Heart right ventricle (tissue), 16 donors: ENCODE measurements around the gene CCDC77. TPM values are rescaled to one million over a fixed set of nuclear protein-coding genes. Genes with fewer than 3 reads are reported as not detected.

ENCODE experiments used
- ATAC-seq, 8 donors: fragments of 200-7000 bp; cut with Tn5 transposase; one replicate each; pipeline ENCODE4 v1.9.1; 2020; ENCODE audit warnings: mild to moderate bottlenecking in 8 of 8, moderate library complexity in 8 of 8, moderate number of reproducible peaks in 1 of 8
- DNase-seq, 2 donors: peaks; one replicate each; pipeline ENCODE4 v3.0.0-alpha.2; 2020
- H3K27ac ChIP-seq, 10 donors: fragments of 200-600 bp; sonication (generic) in 2 of 10; one replicate each; pipeline versions ENCODE4 v1.5.0 to v1.8.0; 2020 to 2022; ENCODE audit warnings: mild to moderate bottlenecking in 3 of 10
- H3K27me3 ChIP-seq, 7 donors: fragments of 200-600 bp; one replicate each; pipeline ENCODE4 v1.8.0; 2021 to 2022; ENCODE audit warnings: mild to moderate bottlenecking in 2 of 7
- H3K36me3 ChIP-seq, 9 donors: fragments of 200-600 bp; sonication (generic) in 1 of 9; one replicate each; pipeline versions ENCODE4 v1.5.0 to v1.8.0; 2020 to 2022; ENCODE audit warnings: mild to moderate bottlenecking in 2 of 9
- H3K4me1 ChIP-seq, 9 donors: fragments of 200-600 bp; sonication (generic) in 1 of 9; one replicate each; pipeline versions ENCODE4 v1.5.0 to v1.8.0; 2020 to 2022; ENCODE audit warnings: mild to moderate bottlenecking in 4 of 9
- H3K4me3 ChIP-seq, 10 donors: fragments of 200-600 bp; sonication (generic) in 2 of 10; one replicate each; pipeline versions ENCODE4 v1.5.0 to v1.8.0; 2020 to 2022; ENCODE audit warnings: mild to moderate bottlenecking in 7 of 10, moderate library complexity in 2 of 10
- H3K9me3 ChIP-seq, 11 donors: fragments of 200-600 bp in 10 of 11; sonication (generic) in 2 of 11; one replicate each; pipeline versions ENCODE4 v1.5.0 to v1.8.0; 2013 to 2022; ENCODE audit warnings: mild to moderate bottlenecking in 2 of 11, control low read depth in 1 of 11, moderate library complexity in 1 of 11
- WGBS, 2 donors: extraction: QIAGEN DNeasy Blood & Tissue Kit; methylation state at CpG; one replicate each; pipeline ENCODE4 v1.1.7; 2013; ENCODE audit warnings: inconsistent platforms in 1 of 2; 5-methylcytosine and 5-hydroxymethylcytosine counted together
- intact Hi-C, 10 donors: fragments of 100-400 bp; cut with DNase I; formaldehyde crosslinking; loops; one replicate each; pipeline versions ENCODE4 v1.11.1 to v1.14.2; 2022
- polyA plus RNA-seq, 2 donors: library from polyadenylated mRNA; stranded (reverse); fragments of 200-250 nt; gene quantifications; one replicate each; pipeline ENCODE4 v1.2.3, GENCODE V29; 2013
- total RNA-seq, 10 donors: library from RNA; stranded (reverse); fragmentation: NEBNext Ultra II Directional in 3 of 10; extraction: Animal tissue kit (Norgen Biotek cat#: 25700) in 3 of 10; gene quantifications; one replicate each; pipeline versions ENCODE4 v1.2.1 to v1.2.4, GENCODE V29; 2021 to 2023
- TF ChIP-seq, protein P1 (sequence below), 9 donors: fragments of 200-600 bp; sonication (generic) in 2 of 9; IDR thresholded peaks; one replicate each; pipeline versions ENCODE4 v1.5.0 to v1.8.0; 2021 to 2022; ENCODE audit warnings: antibody characterized with exemption in 9 of 9, mild to moderate bottlenecking in 5 of 9, moderate library complexity in 1 of 9
- donor health status: Arrhythmogenic right ventricular cardiomyopathy.
- donor health status: ischemic (EF 13 %, LVEDD 7.1; RV severe dilation, severe dysfunction).
- donor health status: healthy with polysubstance abuse.
- donor health status: DM: no; HTN: yes; CAD: no.
- donor health status: DM: no; HTN: no; CAD: no.
- donor health status: ischemic (EF 25% LVEDD 6.9; RV normal size, moderate dysfunction).
- donor health status: ischemic (EF 25% LVEDD 5.7; RV mildly dilated, moderate dysfunction).
- donor health status: healthy.
- donor health status: DM: yes; HTN: yes; CAD: no.
- donor health status: Ischemic cardiomyopathy.
- donor health status: ischemic (EF 35%, LVEDD 5.7; RV mildly dilated, moderate dysfunction).
- donor health status: nonischemic (EF 11% LVEDD 7.7; RV severe dilation, severe dysfunction).
- donor health status: DM: yes; HTN: yes; CAD: no.
- donor health status: PGD.
- donor health status: ischemic (EF 29% LVEDD 5.4; RV normal size, mild dysfunction).
- donor health status: nonischemic (EF 23%, LVEDD 6.1; RV moderate dilation, normal function).

The CCDC77 gene
- total and polyA plus RNA-seq, 12 donors = 1.8 to 4.5 (median 3.6) TPM

DNA sequence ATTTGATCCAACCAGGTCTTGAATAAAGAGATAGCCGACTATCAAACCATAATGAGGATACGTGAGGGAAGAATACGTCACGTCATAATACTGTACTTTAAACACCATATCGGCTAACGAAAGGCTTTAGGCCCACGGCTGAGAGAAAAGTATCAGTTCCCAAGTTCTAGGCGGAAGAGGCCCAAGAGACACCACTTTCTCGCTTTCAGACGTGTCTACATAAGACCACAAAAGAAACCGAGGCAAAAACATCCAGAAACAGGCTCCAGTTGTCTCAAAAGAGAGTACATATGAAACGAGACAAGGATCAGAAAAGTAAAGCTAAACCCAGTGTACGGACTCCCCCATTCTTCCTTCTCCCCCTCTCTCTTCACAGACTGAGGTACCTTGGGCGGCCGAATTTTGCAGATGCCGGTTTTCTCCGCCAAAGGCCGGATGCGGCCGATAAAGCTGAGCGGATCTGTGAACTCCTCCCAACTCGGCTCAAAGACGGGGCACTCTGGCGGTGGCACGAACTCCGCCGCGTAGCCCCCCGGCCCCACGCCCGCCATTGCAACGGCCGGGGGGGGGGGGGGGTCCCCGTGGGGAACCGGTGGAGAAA, 12.8 kb upstream of the CCDC77 start:
- Histone ChIP-seq H3K27me3 (no peaks in the 10 kb centered on the region), H3K36me3 (peaks cover 0 to 29% (median 10%) of the 10 kb centered on the region in 9 donors), H3K4me1 (peaks cover 0 to 44% (median 36%) of the 10 kb centered on the region in 9 donors), H3K9me3 (no peaks in the 10 kb centered on the region), H3K4me3 (peak overlapping the region; percentile 56 to 96 (median 86)), H3K27ac (peak overlapping the region; percentile 82 to 96 (median 92))
- ATAC-seq (peak; percentile 26 to 64 (median 37)), DNase-seq (peak in 1 of 2 donors; percentile 34)
- TF ChIP-seq, protein P1, sequence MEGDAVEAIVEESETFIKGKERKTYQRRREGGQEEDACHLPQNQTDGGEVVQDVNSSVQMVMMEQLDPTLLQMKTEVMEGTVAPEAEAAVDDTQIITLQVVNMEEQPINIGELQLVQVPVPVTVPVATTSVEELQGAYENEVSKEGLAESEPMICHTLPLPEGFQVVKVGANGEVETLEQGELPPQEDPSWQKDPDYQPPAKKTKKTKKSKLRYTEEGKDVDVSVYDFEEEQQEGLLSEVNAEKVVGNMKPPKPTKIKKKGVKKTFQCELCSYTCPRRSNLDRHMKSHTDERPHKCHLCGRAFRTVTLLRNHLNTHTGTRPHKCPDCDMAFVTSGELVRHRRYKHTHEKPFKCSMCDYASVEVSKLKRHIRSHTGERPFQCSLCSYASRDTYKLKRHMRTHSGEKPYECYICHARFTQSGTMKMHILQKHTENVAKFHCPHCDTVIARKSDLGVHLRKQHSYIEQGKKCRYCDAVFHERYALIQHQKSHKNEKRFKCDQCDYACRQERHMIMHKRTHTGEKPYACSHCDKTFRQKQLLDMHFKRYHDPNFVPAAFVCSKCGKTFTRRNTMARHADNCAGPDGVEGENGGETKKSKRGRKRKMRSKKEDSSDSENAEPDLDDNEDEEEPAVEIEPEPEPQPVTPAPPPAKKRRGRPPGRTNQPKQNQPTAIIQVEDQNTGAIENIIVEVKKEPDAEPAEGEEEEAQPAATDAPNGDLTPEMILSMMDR (IDR thresholded peaks at IDR 0.05) = no peak
- intact Hi-C loops = loop anchor here in 1 of 10 donors (1.0 kb wide), 1 partner anchor 13 kb away; the partner anchor contains the start of gene CCDC77
- WGBS, 2 donors = 0 to 1% methylated on average over 35 of the region's 35 CpGs

DNA sequence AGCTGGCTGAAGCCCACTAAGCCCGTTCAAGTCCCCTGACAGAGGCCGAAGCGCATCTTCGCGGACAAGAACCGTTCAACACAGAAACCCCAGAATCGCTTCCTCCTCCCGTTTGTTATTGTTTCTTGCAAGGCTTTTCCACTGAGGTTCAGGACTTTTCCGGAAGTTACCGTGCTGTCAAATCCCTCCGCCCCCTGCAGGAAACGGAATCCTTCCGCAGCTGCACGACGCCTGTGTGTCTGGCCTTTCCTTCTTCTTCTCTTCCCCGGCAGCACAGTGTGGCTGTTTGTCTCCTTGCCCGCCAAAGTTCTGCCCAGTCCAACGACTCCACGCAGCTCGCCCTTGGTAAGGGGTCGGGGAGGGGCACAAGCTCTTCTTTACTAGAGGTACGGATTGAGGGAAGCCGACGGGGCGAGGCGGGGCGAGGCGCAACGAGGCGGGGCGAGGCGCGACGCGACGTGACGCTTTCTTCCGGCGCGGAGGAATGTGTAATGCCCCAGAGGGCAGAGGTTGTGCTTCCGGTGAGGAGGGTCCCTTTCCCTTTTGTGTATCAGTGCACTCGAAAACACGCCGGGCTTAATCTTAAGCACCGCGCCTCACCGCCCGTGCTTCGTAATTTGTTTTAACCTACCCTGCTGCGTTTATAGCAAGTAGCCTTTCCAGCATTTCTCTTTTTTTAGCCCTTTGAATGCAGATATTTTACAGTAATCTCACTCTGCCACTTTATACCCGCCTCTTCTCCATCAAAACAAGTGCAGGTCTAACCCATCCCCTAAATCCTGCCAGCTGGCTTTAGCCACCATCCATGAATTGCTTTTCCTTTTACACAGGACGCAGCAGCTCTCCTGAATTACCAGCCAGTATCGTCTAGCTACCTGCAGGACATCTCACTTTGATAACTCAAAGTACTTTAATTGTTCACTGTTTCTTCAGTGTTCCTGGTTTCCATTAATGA, 12.0 kb upstream of the CCDC77 start, which contains the start of gene KDM5A:
Gene KDM5A (minus strand): TSS at position 179 of the 955 bp plus-strand sequence. CDS start 229 bp downstream, outside the sequence.
- intact Hi-C loops = loop anchor here in 1 of 10 donors (1.0 kb wide), 1 partner anchor 12 kb away; the partner anchor contains the start of gene CCDC77
- ATAC-seq = peak; percentile 98 to 100 (median 99)
- H3K36me3 ChIP-seq = peaks cover 0 to 21% (median 2%) of the 10 kb centered on the region in 9 donors
- peak within 1 kb of the TSS; percentile 56 to 96 (median 86) for H3K4me3 ChIP-seq
- peak; percentile 87 to 93 for DNase-seq
- H3K27ac ChIP-seq = peak within 1 kb of the TSS; percentile 82 to 96 (median 92)
- WGBS, 2 donors = 1% methylated on average over 53 of the region's 53 CpGs
- H3K27me3 ChIP-seq = no peaks in the 10 kb centered on the region
- peaks cover 0 to 44% (median 36%) of the 10 kb centered on the region in 9 donors for H3K4me1 ChIP-seq
- no peaks in the 10 kb centered on the region for H3K9me3 ChIP-seq
- TF ChIP-seq, protein P1 (IDR thresholded peaks at IDR 0.05) = peak in 3 of 9 donors; percentile 5 to 22 (median 8)

DNA sequence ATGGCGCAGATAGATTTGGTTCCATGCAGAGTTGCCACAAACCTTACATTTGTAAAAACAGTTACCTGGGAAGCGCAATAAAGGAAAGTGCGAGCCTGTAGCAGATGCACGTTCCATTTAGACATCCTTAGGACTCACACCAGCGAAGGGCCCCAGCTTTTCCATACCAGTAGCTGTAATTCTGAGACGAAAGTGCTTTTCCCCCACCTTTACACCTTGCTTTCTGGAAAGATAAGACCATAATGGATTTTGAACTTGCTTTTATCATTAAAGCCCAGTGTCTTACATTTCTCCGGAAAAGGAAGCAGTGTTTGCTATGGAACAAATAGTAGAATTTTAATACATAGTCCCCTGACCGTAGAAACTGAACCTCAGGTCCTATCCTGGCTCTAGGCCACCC, 616 bp upstream of the CCDC77 start:
- DNase-seq (no peak), ATAC-seq (no peak)
- H3K9me3 ChIP-seq = no peaks in the 10 kb centered on the region
- no peaks in the 10 kb centered on the region for H3K36me3 ChIP-seq
- 61 to 67% methylated on average over 8 of the region's 8 CpGs for WGBS, 2 donors
- H3K4me3 ChIP-seq = peak overlapping the region in 9 of 10 donors; percentile 53 to 80 (median 75)
- peaks cover 4 to 19% (median 11%) of the 10 kb centered on the region in 9 donors for H3K4me1 ChIP-seq
- peak overlapping the region in 4 of 10 donors; percentile 17 to 62 (median 56) for H3K27ac ChIP-seq
- TF ChIP-seq, protein P1 (IDR thresholded peaks at IDR 0.05) = no peak
- H3K27me3 ChIP-seq = no peaks in the 10 kb centered on the region
- intact Hi-C loops = loop anchor here in 1 of 10 donors (1.0 kb wide), 1 partner anchor 12 kb away; the partner anchor contains the start of gene KDM5A

DNA sequence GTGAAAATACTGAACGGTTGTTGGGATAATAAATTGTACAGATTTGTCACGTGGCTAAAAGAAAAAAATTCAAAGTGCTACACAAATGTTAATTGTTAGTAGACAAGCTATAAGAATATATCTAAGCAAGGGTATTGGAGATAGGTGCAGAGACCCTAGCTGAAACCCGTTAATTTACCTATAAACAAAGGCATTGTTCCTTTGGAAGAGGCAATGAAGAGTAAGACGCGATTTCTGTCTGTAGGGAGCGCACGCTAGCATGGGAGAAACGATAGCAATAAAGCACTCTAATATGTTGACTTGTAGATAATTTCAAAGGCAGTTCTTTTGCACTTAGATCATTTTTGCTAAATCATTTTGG, 565 bp downstream of the CCDC77 start:
- intact Hi-C loops = no loop called here
- DNase-seq (no peak), ATAC-seq (no peak)
- 0 to 1% methylated on average over 8 of the region's 8 CpGs for WGBS, 2 donors
- no peaks in the 10 kb centered on the region for H3K36me3 ChIP-seq
- TF ChIP-seq, protein P1 (IDR thresholded peaks at IDR 0.05) = no peak
- peaks cover 4 to 19% (median 11%) of the 10 kb centered on the region in 9 donors for H3K4me1 ChIP-seq
- no peaks in the 10 kb centered on the region for H3K27me3 ChIP-seq
- H3K9me3 ChIP-seq = no peaks in the 10 kb centered on the region
- H3K4me3 ChIP-seq = peak overlapping the region; percentile 49 to 80 (median 72)
- peak overlapping the region in 7 of 10 donors; percentile 4 to 74 (median 58) for H3K27ac ChIP-seq
